Measurements from ENCODE around the gene NOS1.

Gene NOS1

DNA sequence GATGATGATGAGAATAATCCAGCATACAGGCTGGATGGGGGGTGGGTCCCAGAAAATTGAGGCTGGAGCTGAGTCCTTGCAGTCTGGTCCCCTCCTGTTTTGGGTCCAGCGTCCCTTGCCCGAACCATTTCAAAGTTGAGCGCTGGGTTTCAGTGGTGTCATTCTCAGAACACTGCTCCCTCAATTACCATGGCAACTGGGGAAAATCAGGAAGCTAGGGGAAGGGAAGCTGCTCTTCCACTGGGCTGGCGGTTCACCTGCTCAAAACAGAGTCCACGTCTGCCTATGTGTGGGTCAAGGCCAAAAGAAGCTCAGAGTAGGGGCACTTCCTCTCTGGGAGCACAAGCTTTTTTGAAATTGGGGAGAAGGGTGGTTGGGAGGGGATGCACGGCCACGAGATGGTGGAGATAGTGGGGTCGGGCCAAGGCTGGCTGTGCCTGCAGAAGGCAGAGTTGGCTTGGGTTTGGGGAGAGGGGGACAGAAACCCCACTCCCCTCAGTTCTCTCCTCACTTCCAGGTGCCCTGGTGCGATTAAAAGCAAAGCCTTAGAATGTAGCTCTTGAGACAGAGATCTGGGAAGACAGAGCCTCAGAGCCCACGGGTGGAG is 1.7 kb upstream of the NOS1 start:
- no peak for DNase-seq

- no peak for DNase-seq
These were observed 965 bp upstream of the NOS1 start for GRCh38 chr12:117362391-117362790.

DNA sequence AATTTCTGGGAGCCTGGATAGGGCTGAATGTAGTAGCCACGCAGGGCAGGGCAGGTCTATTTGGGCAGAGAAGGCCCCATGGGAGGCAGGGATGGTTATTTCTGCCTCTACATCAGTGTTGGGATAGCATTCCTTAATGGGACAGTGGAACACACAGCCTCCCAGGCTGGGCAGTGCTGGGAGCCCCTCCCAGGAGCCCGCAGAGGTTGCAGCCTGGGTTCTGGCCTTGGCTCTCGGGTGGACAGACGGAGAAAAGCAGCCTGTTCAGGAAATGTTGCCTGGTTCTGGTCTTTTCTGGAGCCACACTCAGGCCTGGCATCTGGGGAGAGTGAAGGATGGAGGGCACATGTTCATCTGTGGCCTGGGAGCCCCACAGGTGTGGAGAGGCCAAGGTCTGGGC is 479 bp upstream of the NOS1 start:
- no peak for DNase-seq

DNA sequence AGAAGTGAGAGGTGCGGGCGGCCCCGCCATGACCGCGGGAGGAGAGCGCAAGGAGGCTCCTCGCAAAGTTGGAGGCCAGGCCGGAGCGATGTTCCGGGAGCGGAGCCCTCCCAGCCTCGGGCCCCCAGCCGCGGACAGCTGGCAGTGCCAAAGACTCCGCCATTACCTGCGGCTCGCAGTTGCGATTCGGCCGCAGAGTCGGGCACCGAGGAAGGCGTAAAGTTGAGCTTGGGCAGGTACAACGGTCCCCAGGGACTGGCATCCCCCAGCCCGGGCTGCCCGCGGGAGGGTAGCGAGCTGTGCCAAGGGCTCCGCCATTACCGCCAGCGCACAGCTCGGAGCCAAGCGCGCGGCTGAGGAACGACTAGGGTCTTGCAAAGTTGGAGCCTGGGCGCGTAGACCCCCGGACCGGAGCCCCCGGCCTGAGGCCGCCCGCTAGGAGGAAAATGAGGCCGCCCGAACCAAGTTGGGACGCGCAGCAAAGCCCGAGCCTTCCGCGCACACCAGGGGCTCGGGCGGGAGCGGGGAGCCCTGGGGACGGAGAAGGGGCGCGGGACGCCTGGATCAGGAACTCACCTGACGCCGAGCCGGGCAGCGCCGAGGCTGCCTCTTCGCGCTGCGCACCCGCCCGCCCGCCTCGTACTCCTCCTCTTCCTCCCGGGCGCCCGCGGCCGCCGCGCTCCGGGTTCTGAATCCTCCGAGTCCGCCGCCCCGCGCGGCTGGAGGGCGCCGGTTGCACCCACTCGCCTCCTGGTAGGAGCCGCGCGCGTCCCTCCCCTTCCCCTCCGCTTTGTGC is 677 bp downstream of the NOS1 start:
- DNase-seq = no peak

DNA sequence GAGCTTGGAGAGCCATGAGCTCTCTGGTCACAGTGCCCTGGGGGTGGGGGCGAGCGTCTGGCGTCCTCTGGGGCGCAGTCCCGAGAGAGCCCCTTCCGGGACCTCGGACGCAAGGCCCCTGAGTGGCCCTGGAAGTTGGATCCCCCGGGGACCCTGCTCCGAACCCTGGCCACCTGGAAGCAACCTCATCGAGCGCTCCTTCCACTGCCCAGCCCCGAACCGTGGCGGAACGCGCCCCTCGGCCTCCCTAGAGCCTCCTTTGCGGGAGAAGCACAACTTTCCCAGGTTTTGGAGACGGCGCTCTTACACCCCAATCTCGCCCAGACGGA is 1.2 kb downstream of the NOS1 start:
- no peak for DNase-seq

DNA sequence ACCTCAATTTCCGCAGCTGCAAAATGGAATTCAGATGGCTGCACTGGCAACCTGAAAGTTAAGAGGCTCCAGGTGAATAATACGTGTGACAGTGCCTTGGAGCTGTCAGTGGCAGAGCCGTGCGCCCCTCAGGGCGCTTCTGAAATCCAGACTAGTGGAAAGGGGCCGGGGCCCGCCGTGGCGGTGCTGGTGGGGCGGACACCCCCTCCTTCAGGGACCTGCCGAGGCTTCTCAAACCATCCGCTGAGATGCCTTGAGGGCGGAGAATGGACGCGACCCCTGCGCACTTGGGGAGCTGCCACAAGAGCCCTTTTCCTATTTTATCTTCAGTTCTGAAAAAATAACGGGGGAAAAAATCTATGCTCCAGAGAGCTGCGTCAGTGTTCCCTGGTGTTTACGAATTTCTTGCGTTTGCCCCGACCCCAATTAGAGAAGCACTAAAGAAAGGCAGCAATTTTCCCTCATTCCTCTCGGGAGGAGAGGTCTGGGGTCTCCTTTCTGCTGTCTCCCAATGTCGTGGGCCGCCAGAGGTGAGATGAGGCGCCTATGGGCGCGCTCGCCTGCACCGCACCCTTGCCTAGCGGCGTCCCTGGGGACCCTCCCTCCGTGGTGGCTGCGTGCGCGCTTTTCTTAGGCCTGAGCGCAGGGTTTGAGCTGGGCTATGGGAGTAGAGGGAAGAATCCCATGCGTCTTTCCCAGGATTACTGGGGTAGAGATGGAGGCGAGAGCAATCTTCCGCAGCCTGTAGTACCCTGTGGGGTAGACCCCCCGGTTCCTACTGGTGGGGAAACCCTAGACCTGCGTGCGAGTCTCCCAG is 2.2 kb downstream of the NOS1 start:
- DNase-seq = no peak

- DNase-seq = no peak
These were observed 5.4 kb downstream of the NOS1 start for GRCh38 chr12:117356048-117356447.

- DNase-seq = no peak
These were observed 8.5 kb downstream of the NOS1 start for GRCh38 chr12:117352883-117353282.

- no peak for DNase-seq
These were observed 9.2 kb downstream of the NOS1 start for GRCh38 chr12:117352206-117352605.

DNA sequence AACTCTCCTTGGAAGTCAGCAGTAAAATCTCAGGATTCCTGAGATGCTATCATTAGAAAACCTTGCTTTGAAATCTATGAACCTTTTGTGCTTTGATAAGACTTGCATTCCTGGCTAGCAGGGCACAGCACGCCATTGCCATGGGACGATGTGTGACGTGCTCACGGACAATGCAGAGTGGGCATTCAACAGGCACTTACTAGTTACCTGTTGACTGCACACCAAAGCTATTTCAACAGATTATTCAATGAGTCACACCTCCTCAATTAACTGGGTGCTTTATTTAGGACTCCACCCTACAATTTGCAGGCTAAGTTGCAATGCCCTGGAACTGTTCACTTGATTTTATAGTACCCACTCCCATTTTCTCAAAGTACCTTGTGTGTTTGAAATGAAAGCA is 11.3 kb downstream of the NOS1 start:
- DNase-seq = no peak

- no peak for DNase-seq
These were observed 13.8 kb downstream of the NOS1 start for GRCh38 chr12:117347588-117347987.

DNA sequence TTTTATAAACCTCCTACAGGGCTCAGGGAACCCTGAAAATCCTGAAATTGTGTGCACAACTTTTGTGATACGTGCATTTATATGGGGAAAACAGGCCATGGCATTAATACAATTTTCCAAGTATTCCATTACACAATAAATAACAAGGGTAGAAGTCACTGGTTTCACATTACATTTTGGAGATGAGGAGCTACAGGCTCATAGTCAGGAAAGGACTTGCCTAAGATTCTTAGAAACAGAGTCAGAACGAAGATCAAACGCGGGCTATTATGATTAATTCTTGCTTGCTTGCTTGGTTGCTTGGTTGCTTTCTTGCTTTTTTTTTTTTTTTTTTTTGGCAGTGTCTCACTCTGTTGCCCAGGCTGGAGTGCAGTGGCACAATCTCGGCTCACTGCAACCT is 16.7 kb downstream of the NOS1 start:
- no peak for DNase-seq

DNA sequence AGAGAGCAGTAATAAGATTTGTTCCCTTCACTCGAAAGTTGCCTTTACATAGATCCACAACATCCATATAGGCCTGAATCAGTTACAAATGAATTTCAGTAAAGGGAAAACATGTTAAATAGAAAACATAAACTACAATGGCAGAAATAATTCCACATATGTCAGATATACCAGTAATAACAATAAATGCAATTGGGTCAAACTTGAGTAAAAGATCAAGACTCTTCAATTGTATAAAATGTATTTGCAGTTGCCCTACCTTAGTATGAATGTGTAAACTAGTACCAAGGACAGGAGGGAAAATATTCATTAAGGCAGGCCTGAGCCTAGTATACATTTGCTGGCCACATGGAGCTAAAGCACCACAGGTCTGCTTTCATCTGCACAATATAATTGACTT is 17.6 kb downstream of the NOS1 start:
- DNase-seq = no peak

GRCh38 chr12:117343296-117343695 is 18.1 kb downstream of the NOS1 start:
- DNase-seq = no peak

DNA sequence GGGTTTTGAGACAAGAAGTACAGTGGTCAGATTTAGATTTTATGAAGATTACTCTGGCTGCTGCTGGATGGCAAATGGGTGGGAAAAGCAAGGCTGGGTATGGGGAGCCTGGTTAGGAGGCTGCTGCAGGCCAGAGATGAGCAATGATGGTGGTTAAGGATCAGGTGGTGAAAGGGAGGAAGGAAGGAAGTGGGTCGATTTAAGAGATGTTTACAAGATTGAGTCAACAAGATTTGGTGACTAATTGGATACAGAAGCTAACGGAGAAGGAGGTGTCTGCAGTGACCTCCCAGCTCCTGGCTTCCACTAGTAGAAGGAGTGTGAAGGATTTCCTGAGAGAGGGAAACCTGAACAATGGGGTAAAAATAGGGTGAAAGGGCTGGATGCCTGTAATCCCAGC is 18.7 kb downstream of the NOS1 start:
- no peak for DNase-seq

DNA sequence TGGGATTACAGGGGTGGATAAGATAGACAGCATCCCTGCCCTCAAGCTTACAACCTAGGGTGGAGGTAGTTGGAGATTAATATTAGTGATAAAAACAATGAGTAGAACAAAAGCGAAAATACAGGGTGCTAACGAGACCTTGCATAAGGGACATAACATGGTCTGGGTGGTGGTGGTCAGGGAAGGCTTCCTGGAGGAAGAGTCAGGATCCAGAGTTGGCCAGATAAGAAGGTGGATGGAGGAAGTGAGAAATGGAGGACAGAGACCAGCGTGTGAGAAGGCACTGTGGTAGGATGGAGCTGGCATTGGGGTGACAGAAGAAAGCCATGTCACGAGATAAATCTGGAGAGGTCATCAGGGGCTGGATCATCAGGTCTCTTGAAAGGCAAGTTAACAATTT is 19.2 kb downstream of the NOS1 start:
- no peak for DNase-seq

DNA sequence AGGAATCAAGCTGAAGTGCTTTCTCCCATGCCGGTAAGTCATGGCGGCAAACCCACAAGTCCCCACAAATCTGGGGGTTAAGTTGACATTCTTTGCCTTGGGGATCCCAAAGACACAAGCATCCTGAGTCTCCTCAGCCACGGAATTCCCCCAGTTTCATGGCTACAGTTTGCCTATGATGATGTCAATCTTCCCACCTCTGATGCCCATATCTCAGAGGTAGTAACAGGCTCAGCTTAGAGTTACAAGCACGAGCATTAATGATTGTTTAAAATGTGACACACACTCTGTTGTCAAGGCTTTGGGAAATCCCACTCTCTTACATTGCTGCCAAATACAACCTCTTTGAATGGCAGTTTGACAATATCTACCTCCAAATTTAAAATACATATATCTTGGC is 22.3 kb downstream of the NOS1 start:
- no peak for DNase-seq

GRCh38 chr12:117334855-117335587 is 26.4 kb downstream of the NOS1 start:
- peak; percentile 38 for DNase-seq

DNA sequence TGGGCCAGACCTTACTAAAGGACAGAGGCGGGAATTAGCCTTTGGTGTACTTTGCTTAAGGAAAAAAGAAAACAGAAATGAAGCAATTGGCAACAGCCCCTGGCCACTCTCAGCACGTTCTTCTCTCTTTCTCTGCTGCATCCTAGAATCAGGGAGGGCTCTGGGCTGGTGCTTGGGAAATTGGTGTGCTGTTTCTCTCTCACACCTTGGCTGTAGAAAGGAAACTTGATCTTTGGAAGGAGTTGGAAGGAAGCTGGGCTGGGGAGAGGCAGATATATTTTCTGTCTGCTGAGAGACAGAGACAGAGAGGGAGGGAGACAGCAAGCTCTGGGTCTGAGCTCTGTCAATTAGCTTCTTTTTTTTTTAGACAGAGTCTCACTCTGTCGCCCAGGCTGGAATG is 27.4 kb downstream of the NOS1 start:
- peak; percentile 41 for DNase-seq

DNA sequence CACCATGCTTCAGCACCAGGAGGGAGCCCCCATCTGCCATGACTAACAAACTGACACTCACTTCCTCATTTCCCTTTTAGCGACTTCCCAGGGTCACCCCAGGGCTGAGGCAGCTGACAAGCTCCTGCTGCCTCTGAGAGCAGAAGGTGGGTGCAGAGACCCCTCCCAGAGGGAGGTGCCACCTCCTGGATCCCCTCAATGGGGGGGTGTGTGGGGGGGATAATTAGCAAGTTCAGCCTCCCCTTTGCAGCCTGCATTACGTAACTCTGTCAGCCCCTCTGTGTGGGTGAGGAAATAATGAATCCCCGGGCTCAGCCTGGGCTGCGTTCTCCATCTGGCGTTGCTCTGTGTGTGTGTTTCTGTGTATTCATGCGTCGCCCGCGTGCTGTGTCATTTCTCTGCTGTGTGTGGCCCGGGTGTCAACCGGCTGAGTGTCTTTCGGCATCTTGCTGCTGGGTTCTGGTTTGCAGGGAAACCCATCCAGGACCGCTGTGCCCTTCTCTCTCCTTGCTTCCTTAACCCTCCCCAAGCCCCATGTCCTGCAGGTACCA is 28.0 kb downstream of the NOS1 start:
- DNase-seq = no peak

DNA sequence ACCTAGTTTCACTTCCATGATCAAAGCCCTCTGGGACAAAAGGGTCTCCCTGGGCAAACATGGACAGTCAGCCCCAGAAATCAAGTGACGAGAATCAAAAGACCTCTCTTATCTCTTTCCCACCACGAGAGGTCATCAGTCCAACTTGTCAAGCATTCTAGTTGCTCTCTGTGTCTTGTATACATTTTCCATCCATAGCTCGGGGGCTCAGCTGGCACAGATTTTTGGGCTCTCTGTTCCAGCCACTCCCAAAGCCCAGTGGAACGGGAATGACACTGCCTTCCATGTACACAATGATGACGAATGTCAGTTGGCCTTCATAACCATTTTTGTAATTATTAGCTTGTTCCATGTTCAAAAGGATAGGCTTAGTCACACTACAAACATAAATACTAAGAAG is 29.7 kb downstream of the NOS1 start:
- no peak for DNase-seq

DNA sequence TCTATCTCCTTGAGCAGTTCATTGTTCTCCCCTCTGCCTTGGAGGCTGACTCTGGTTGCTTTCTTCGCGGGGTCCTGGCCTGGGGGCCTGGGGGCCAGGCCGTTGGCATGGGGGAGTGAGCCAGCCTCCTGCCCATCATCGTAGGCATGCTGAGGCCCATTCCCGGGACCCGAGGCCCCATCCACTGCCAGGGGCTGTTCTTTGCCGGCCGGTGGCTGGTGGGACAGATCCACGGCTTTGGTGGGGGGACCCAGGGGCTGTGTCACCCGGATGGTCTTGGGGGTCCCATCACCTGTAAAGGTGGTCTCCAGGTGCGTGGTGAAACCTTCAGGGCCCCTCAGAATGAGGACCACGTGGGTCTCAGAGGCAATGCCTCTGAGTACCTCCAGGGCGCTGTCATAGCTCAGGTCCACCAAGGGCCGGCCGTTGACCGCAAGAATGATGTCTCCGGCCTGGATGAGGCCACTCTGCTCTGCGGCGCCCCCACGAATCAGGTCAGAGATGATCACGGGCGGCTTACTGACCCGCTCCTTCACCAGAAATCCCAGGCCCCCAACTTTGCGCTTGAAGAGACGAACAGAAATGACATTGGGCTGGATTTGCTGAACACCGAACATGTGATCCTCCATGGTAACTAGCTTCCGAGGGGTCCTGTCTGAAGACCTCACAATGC is 30.8 kb downstream of the NOS1 start:
- no peak for DNase-seq

- no peak for DNase-seq
These were observed 31.7 kb downstream of the NOS1 start for GRCh38 chr12:117329756-117330155.

All from femur (tissue), 1 donor.